ENCODE measurements around the gene PLOD3. TPM values are rescaled to one million over a fixed set of nuclear protein-coding genes. Genes with fewer than 3 reads are reported as not detected.

PLOD3 gene
- total RNA-seq, 2 donors from 2014 or later, result 53.9 to 65.5 TPM

- Histone ChIP-seq H3K27me3 (ENCODE audit: control insufficient read depth, insufficient read depth, low read length, poor library complexity, severe bottlenecking) (no peaks in the 10 kb centered on the region), H3K27ac (ENCODE audit: low read depth, low read length) (no peak overlapping the region), H3K36me3 (ENCODE audit: control insufficient read depth, insufficient read depth, low read length) (peaks cover 20% of the 10 kb centered on the region), H3K9ac (ENCODE audit: extremely low read depth, low read length, poor library complexity, severe bottlenecking) (no peak overlapping the region), H3K4me1 (ENCODE audit: control insufficient read depth, insufficient read depth, low read length) (peaks cover 5% of the 10 kb centered on the region), H3K9me3 (ENCODE audit: control insufficient read depth, low read length) (no peaks in the 10 kb centered on the region), H3K4me3 (ENCODE audit: low read length) (peak overlapping the region; percentile 100)
- H3K27me3 Mint-ChIP-seq (ENCODE audit: insufficient read depth), result no peaks in the 10 kb centered on the region
- TF ChIP-seq CTCF (conservative IDR thresholded peaks at IDR 0.05), result no peak
- peaks cover 9% of the 10 kb centered on the region for H3K4me1 Mint-ChIP-seq
- H3K27ac Mint-ChIP-seq, result peak overlapping the region; percentile 95
- peak overlapping the region; percentile 90 for H3K4me3 Mint-ChIP-seq
- no peaks in the 10 kb centered on the region for H3K9me3 Mint-ChIP-seq
- H3K36me3 Mint-ChIP-seq (ENCODE audit: low read depth), result peaks cover 25% of the 10 kb centered on the region
- no peak for DNase-seq
- WGBS, 2 experiments (ENCODE audit: insufficient coverage in 1 of 2, insufficient read length in 1 of 2), result 55% methylated on average over 32 of the region's 32 CpGs
These were observed 27.8 kb upstream of the PLOD3 start for GRCh38 chr7:101245147-101245668.

DNA sequence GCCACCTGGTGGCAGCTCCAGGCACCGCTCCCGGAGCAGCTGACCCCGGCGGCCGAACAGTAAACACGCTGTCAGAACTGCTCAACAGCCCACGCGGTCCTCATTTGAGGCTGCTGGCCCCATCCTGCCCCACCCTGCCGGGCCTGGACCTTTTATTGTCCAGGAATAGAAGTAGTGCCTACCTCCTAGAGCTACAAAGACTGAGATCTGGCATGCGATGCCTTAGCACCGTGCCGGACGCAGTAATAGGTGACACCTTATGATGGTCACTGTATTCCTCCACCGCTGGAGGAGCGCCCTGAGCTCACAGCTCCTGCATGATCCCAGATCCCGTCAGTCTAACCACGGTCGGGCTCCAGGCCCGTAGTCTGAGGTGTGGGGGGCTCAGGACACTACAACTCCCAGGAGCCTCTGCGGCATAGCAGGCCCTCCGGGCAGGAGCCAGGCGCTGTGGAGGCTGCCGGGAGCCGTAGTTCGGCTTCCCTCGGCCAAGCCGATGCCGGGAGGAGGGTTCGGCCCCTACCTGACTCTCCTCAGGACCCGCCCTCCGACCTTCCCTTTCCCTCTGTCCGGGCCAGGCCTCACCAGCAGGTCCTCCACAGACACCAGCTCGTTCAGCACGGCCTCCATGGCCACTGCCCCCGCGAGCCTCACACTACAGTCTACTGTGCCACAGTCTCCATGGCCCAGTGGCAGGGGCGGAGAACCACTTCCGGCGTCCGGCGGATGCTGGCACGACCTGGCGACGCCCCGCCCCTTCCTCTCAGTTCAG is 27.2 kb upstream of the PLOD3 start, which contains the start of gene FIS1:
Gene FIS1 (minus strand): TSS at position 707 of the 772 bp plus-strand sequence. CDS start 77 bp downstream, at position 630.
- Mint-ChIP-seq H3K27me3 (ENCODE audit: insufficient read depth) (no peaks in the 10 kb centered on the region), H3K4me1 (peaks cover 9% of the 10 kb centered on the region), H3K36me3 (ENCODE audit: low read depth) (peaks cover 29% of the 10 kb centered on the region), H3K9me3 (no peaks in the 10 kb centered on the region), H3K27ac (peak within 1 kb of the TSS; percentile 95), H3K4me3 (peak within 1 kb of the TSS; percentile 90)
- TF ChIP-seq CTCF (conservative IDR thresholded peaks at IDR 0.05), result peak; percentile 95
- WGBS, 2 experiments (ENCODE audit: insufficient coverage in 1 of 2, insufficient read length in 1 of 2), result 0 to 1% methylated on average over 16 to 45 of the region's 45 CpGs
- peak within 1 kb of the TSS; percentile 49 for H3K9ac ChIP-seq (ENCODE audit: extremely low read depth, low read length, poor library complexity, severe bottlenecking)
- DNase-seq, result peak; percentile 98
- peaks cover 5% of the 10 kb centered on the region for H3K4me1 ChIP-seq (ENCODE audit: control insufficient read depth, insufficient read depth, low read length)
- H3K36me3 ChIP-seq (ENCODE audit: control insufficient read depth, insufficient read depth, low read length), result peaks cover 21% of the 10 kb centered on the region
- no peaks in the 10 kb centered on the region for H3K27me3 ChIP-seq (ENCODE audit: control insufficient read depth, insufficient read depth, low read length, poor library complexity, severe bottlenecking)
- peak within 1 kb of the TSS; percentile 59 for H3K27ac ChIP-seq (ENCODE audit: low read depth, low read length)
- no peaks in the 10 kb centered on the region for H3K9me3 ChIP-seq (ENCODE audit: control insufficient read depth, low read length)
- H3K4me3 ChIP-seq (ENCODE audit: low read length), result peak within 1 kb of the TSS; percentile 100

DNA sequence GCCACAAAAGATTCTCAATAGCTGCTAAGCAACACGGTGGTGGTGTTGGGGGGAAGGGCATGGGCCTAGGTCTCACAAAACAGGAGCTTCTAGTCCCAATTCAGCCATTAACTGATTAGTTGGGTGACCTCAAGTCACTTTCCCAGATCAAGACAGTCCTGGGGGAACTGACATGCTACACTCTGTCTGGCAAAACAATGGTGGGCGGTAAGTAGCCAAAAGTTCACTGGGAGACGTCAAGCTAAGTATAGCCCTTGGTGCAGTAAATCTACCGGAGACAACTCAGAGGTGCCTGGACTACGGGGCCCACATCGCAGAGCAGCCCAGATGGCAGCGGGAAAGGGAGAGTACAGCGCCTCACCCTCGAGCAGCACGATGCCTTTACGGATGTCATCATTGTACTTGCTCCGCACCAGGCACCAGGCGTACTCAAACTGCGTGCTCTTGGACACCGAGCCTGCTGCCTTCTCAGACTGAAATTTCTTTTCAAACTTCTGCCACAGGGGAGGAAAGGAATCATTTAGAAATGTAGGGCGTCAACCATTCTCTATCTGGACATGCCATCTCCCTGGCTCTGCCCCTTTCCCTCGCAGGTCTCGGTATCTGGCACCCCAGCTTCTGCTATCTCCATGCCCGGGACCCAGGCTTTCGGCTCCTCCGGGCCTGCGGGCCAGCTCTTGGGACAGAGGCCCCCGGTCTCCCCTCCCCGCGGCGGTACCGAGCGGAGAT is 26.4 kb upstream of the PLOD3 start:
- Histone ChIP-seq H3K27me3 (ENCODE audit: control insufficient read depth, insufficient read depth, low read length, poor library complexity, severe bottlenecking) (no peaks in the 10 kb centered on the region), H3K36me3 (ENCODE audit: control insufficient read depth, insufficient read depth, low read length) (peaks cover 16% of the 10 kb centered on the region), H3K4me1 (ENCODE audit: control insufficient read depth, insufficient read depth, low read length) (peaks cover 5% of the 10 kb centered on the region), H3K4me3 (ENCODE audit: low read length) (peak overlapping the region; percentile 100), H3K27ac (ENCODE audit: low read depth, low read length) (no peak overlapping the region), H3K9ac (ENCODE audit: extremely low read depth, low read length, poor library complexity, severe bottlenecking) (peak overlapping the region; percentile 49), H3K9me3 (ENCODE audit: control insufficient read depth, low read length) (no peaks in the 10 kb centered on the region)
- Mint-ChIP-seq H3K4me3 (peak overlapping the region; percentile 90), H3K9me3 (no peaks in the 10 kb centered on the region), H3K36me3 (ENCODE audit: low read depth) (peaks cover 27% of the 10 kb centered on the region), H3K27me3 (ENCODE audit: insufficient read depth) (no peaks in the 10 kb centered on the region), H3K4me1 (peaks cover 9% of the 10 kb centered on the region), H3K27ac (peak overlapping the region; percentile 95)
- no peak for DNase-seq
- TF ChIP-seq CTCF (conservative IDR thresholded peaks at IDR 0.05), result no peak
- 48 to 50% methylated on average over 19 to 28 of the region's 28 CpGs for WGBS, 2 experiments (ENCODE audit: insufficient coverage in 1 of 2, insufficient read length in 1 of 2)
